Activated T-cell treated with anti-CD3 and anti-CD28 coated beads, Interleukin-2, amount 50 U/mL, for 48 hours (primary cell): ENCODE results near the gene OR13F1.
"Not testable (repeated sequence)": the region's sequence is repeated elsewhere in the genome, so short reads cannot be mapped to it uniquely, and the experiment has no call there.

Source experiments
- DNase-seq, 2 experiments: peaks; one replicate each; pipeline ENCODE4 v3.0.0-alpha.2; 2020

The OR13F1 gene, protein sequence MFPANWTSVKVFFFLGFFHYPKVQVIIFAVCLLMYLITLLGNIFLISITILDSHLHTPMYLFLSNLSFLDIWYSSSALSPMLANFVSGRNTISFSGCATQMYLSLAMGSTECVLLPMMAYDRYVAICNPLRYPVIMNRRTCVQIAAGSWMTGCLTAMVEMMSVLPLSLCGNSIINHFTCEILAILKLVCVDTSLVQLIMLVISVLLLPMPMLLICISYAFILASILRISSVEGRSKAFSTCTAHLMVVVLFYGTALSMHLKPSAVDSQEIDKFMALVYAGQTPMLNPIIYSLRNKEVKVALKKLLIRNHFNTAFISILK

DNA sequence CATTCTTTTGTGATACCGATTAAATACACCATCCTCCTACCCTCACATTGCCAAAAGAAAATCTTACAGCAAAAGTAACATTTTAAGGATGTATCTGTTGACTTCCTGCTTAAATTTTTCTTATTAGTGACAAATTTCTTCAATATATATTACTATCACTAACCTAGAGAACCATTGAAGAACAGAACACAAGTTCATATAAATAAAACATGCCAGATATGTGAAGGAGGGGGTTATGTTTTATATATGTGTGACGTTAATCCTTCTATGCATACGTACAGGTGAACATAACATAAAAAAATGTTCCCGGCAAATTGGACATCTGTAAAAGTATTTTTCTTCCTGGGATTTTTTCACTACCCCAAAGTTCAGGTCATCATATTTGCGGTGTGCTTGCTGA, at the start of gene OR13F1:
Gene OR13F1, plus strand, starts transcription at position 301 of the 400 bp plus-strand sequence. Its CDS starts 0 bp downstream, at position 301.
- DNase-seq = no peak

DNA sequence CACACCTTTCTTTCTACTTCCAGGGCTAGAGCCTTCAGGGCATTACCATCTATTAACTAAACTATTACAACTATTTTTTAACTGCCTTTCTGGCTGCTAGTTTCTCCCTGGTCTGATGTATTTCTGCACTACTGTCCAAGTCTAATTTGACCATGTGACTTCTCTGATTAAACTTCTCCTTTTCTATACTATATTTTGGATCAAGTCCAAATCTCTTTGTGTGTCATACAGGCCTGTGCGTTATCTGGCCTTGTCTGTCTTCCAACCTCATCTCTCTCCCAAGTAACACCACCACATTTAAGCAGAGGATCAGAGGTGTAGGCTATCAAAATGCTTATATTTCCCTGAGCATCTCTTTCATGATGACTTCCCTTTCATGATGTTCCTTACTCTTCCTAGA, 47.2 kb upstream of the OR13F1 start:
- DNase-seq = no peak

DNA sequence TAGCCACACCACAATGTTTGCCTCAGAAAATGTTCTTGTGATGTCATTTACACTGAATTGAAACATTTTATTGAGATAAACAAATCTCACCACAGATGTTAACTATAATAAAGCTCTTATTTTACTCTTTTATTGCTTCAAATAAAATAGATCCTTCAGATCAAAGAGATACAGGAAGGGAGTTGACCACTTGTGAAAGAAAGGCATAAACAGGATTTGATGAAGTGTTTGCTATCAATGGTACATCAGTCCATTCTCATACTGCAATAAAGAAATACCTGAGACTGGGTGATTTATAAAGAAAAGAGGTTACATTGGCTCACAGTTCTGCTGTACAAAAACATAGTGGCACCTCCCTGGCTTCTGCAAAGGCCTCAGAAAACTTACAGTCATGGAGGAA, 40.2 kb upstream of the OR13F1 start:
- no peak for DNase-seq

DNA sequence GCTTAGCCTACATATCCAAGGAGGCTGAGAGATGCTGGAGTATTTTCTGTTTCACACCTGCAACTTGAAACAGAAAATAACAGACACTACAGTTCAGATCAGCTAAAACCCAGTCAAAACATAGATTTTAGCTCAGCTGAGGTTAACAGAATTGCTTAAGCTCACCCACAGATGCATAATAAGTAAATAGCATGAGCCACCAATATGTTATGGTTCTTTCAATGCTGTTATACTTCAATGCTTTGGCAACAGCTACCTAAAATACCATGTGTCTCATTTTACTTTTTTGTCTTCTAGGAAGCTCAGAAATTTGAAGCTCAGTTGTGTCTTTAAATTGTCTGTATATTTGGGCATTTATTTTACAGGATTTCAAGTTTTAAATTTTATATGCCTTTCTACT, 35.8 kb upstream of the OR13F1 start:
- no peak for DNase-seq

DNA sequence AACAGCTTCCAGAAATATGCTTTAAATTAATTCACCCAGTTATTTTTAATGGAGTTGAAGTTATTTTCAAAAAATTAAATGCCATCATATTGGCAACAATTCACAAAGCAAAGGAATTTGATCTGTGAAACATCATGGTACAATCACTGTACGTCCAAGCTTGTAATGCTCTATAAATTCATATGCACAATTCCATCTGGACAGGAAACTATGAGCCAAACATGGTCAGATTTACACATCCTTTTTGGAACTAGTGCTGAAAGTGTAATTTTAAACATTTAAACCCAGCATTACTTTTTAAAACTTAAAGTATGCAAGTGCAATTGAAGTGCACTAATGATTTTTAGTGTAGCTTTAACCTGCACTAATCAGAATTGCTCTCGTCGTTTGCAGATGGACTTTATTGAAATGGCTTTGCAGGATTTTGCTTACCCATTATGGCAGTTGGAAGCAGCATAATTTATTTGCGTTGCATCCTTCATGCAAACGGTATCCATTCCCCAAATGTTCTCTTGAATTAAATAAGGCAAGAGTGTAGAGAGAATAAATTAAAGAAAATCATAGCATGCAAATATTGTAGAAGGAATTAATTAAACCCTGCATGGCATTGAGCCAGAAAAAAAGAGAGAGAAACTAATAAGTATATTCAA, 21.0 kb upstream of the OR13F1 start:
- DNase-seq = no peak

DNA sequence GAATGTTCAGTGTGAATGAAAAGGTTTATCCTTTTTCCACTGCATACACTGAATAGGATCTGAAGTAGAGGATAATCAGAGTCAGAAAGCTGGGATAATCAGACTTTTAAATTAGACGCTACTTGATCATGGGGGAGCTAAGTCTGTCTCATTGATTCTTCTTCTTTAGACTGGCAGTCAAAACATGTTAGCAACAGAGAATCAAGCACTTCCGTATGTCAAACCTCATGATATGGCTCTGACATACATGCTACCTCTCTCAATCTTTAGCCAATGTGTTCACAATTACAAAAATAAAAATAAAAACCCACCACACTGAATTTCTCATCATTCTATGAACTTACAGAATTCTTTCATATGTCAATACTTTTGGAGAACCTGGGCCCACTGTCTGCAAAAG, 19.0 kb upstream of the OR13F1 start:
- no peak for DNase-seq

DNA sequence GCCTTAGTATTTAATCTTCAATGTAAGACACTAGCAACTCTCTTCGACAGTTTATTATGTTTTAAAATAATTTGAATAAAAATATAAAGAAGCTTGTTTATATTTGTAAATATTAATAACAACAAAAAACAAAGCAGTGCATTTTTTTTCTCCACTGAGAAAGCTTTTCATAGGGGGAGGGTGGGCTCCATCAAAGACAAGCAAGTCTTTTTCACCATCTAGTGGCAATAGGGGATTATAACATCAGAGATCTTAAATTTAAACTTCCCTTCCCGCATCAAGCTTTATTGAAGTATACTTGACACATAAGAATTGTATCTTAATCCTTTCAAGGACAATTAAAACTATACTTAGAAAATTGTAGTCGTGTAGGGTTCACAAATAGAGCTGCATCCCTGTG, 9.3 kb upstream of the OR13F1 start:
- no peak for DNase-seq

DNA sequence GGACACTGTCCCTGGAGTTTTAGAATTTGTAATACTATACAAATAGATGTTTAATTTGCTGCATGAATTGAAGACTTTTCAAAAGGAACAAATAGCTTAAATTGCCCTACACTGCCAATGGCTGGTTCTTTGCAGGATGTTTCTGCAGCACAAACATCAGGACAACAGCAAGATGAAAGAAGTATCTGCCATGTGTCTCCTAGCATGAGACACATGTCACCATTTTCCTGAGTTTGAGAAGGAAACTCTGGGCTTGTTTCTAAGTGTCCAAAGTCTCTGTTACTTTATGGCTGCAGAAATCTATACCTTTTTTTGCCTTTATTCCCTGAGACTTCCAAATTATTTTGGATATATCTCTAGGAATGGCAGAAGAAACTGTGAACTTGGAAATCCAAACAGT, 623 bp upstream of the OR13F1 start:
- DNase-seq = no peak

DNA sequence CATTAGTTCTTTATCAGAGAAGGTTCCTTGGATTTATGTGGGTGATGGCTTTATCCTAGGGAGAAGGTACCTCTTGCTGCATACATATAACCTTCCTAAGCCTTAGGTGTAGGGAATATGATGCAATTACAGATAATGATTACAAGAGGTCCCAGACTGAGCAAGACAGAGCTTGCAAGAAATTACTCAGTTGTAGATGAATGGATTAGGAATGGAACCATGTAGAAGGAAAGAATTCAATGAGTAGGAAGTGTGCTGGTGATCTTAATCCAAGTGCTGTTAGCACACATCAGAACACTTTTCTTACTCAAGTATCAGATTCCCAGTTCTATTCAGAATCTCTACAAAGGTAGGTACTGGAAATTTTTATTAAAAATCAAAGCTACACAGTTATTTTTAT, 2.5 kb downstream of the OR13F1 start:
- DNase-seq = no peak

DNA sequence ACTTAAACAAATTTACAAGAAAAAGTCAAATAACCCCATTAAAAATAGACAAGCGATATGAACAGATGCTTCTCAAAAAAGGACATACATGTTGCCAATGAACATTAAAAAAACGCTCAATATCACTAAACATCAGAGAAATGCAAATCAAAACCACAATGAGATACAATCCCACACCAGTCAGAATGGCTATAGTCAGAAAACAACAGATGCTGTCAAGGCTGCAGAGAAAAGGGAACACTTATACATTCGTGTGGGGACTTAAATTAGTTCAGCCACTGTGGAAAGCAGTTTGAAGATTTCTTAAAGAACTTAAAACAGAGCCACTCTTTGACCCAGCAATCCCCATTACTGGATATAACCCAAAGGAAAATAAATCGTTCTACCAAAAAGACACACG, 10.8 kb downstream of the OR13F1 start:
- no peak for DNase-seq

DNA sequence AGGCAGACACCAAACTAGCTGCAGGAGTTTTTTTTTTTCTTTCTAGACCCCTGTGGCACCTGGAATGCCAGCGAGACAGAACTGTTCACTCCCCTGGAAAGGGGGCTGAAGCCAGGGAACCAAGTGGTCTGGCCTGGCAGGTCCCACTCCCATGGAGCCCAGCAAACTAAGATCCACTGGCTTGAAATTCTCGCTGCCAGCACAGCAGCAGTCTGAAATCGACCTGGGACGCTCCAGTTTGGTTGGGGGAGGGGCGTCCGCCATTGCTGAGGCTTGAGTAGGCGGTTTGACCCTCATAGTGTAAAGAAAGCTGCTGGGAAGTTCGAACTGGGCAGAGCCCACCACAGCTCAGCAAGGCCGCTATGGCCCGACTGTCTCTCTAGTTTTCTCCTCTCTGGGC, 16.2 kb downstream of the OR13F1 start:
- DNase-seq = not testable (repeated sequence)

DNA sequence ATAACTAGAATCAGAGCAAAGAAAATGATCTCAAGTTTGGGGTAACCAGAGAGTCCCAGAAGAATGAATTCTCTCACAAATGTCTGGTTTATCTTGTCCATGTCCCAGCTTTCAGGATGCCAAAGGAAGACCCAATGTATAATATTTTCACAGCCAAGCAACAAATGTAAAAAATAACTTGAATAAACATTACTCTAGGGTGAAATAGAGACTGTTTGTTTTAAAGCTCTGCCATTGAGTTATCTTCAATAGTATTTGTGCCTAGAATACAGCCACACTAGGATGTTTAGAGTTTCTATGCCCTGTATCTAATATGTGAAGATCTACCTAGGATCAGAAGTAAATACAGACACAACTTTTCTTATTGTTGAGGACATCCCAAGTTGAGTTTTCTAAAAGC, 23.0 kb downstream of the OR13F1 start, which contains the start of gene OR13C4:
Gene OR13C4, minus strand, starts transcription at position 101 of the 400 bp plus-strand sequence. Its CDS starts 0 bp downstream, at position 101.
- no peak for DNase-seq

DNA sequence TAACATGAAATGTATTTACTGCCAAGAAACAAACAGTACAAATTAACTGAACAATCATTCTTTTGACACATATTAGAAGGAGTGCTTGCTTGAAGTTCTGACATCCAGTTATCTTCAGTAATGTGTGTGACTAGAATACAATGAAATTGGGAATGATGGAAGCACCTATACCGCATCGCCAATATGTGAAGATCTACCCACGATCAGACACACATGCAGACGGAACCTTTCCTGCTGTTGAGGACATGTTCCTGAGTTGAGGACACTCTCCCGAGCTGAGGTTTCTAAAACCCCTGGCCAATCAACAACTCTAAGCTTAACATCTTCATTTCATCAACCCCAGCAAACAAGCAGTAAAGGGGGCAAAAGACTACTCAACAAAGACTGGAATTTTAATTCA, 32.7 kb downstream of the OR13F1 start, which contains the start of gene OR13C3:
Gene OR13C3, minus strand, starts transcription at position 101 of the 400 bp plus-strand sequence. CDS start 133 bp downstream, outside the sequence.
- DNase-seq = no peak

DNA sequence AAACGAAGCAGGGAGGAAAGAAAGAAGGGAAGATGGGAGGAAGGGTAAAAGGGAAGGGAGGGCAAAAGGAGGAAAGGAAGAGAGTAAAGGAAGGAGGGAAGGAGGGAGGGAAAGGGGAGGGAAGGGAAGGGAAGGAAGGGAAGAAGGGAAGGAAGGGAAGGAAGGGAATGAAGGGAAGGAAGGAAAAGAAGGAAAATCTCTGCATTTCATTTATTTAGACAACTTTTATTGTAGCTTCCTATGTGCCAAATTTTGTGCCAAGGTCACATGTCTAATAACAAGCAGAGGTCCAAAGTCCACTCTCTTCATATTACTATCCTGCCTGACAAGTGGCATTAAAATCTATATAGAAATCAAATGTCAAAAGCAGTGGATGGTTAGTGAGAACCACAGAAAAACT, 35.2 kb downstream of the OR13F1 start:
- DNase-seq = no peak

DNA sequence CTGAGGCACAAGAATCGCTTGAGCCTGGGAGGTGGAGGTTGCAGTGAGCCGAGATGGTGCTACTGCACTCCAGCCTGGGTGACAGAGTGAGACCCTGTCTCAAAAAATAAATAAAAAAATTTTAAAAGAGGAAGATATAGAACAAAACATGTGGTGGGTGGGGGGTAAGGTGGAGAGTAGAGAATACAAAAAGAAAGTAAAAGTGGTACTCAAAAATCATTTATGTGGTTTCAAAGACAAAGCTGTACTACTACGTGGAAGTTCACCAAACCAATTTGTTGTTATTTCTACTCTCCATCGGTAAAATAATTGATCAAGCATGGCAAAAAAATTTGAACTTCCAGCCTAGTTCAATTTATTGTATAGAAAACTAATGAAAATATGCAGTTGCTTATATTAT, 40.6 kb downstream of the OR13F1 start:
- no peak for DNase-seq

DNA sequence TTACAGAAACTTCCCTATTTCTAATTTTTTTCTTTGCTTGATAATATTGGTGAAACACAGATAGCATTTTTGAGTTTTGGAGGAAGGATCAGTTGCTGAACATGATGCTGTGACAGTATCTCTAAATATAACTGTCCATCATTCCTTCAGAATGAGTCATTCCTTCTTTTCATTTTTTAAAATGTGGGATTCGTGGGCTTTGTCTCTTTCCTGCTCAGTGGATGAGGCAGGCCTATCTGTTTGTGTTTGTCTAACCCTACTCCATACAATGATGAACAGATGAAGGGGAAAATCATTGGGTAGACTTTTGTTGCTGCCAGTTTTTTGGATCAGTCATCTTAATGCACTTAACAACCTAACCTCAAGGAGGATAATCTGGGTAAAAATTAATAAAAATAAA, 49.2 kb downstream of the OR13F1 start:
- no peak for DNase-seq
